Activated CD8-positive, alpha-beta memory T cell treated with anti-CD3 and anti-CD28 coated beads, Interleukin-2, amount 50 U/mL, for 24 hours (primary cell): ENCODE measurements around the gene LORICRIN.
"Not testable (repeated sequence)": the region's sequence is repeated elsewhere in the genome, so short reads cannot be mapped to it uniquely, and the experiment has no call there.

Source experiments
- DNase-seq: peaks from one replicate; pipeline ENCODE4 v3.0.0-alpha.2; 2020; ENCODE audit errors: extremely low read depth

The LORICRIN gene, protein sequence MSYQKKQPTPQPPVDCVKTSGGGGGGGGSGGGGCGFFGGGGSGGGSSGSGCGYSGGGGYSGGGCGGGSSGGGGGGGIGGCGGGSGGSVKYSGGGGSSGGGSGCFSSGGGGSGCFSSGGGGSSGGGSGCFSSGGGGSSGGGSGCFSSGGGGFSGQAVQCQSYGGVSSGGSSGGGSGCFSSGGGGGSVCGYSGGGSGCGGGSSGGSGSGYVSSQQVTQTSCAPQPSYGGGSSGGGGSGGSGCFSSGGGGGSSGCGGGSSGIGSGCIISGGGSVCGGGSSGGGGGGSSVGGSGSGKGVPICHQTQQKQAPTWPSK

DNA sequence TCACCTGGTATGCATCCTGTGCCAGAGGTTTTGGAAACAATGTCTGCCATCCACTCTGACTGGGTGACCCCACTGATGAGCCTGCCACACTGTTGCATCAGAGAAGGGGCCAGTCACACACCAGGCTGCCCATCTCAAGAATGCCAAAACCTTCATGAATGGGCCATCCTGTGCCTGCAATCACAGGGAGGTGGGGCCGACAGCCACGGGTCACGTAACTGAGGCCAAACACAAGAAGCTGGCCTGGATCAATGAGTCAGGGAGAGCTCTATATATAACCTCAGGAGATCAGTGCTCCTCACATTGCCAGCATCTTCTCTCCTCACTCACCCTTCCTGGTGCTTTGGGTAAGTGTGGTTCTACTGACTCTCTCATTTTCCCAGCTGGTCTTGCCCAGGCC is at the start of gene LORICRIN:
TSS of gene LORICRIN (plus strand) at position 301 of the 400 bp plus-strand sequence. CDS start 1,263 bp downstream, outside the sequence.
- no peak for DNase-seq

- DNase-seq: no peak
Observed at GRCh38 chr1:153210206-153210605, 49.3 kb upstream of the LORICRIN start.

- no peak for DNase-seq
Observed at GRCh38 chr1:153212201-153212600, 47.3 kb upstream of the LORICRIN start.

GRCh38 chr1:153213519-153213918 is 46.0 kb upstream of the LORICRIN start:
- DNase-seq: no peak

- DNase-seq: no peak
Observed at GRCh38 chr1:153217212-153217611, 42.3 kb upstream of the LORICRIN start, which contains the start of gene PRR9. TSS of gene PRR9 (plus strand) at chr1:153217584. CDS start at chr1:153218145, 561 bp downstream.

DNA sequence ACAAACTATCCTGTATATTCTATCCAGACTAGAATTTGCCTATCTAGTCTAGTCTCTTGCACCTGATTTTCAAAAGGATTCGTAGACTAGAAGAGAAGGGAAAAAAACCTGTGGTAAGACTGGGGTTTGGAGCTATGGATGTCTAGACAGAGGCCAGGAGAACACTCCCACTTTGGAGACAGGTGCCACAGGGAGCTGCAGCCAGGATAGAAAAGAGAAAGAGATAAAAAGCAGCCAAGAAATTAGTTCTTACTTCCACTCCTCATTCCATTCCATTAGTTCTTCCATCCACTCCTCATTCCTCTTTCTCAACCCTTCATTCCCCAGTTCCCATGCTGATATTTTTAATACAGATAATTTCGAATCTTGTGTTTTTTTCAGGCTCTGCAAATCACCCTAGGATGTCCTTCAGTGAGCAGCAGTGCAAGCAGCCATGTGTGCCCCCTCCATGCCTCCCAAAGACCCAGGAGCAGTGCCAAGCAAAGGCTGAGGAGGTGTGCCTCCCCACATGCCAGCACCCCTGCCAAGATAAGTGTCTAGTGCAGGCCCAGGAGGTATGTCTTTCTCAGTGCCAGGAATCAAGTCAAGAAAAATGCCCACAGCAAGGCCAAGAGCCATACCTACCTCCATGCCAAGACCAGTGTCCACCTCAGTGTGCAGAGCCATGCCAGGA is 41.6 kb upstream of the LORICRIN start:
- DNase-seq: no peak

- no peak for DNase-seq
Observed at GRCh38 chr1:153220606-153221303, 38.7 kb upstream of the LORICRIN start.

DNA sequence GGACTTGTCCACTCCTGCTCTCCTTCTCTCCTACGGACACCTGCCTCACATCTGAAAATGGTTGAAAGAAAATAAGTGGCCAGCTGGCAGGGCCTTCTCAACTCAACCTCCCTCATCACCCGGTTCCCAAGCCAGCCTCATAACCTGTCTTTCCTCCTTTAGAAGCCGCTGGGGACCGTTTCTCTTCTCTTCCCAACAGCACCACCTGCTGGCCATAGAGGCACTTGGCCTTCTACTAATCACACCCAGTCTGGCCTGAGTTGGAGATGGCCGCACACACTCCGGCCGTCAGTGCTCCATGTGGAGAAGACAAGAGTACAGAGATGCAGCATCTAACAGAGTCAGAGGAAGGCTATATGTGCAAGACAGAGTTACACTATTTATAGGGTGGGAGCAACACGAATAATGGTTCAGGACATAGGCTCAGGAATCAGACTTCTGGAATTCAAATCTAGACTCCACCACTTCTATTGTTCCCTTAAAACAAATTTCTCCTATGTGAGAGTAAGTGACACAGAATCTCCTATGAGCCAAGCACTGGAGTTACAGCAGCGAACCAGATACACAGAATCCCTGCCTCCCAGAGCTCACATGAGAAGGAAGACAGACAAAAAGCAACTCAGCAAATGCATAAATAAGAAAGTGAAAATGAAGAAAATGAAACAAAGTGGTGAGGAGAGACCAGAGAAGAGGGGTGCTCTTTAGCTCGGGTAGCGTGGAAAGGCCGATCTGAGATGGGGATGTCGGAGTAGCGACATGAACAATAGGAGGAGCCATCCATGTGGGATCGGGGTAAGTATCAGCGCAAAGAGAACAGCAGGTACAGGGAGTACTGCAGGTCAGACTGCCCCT is 36.2 kb upstream of the LORICRIN start:
- DNase-seq: peak; percentile 12

DNA sequence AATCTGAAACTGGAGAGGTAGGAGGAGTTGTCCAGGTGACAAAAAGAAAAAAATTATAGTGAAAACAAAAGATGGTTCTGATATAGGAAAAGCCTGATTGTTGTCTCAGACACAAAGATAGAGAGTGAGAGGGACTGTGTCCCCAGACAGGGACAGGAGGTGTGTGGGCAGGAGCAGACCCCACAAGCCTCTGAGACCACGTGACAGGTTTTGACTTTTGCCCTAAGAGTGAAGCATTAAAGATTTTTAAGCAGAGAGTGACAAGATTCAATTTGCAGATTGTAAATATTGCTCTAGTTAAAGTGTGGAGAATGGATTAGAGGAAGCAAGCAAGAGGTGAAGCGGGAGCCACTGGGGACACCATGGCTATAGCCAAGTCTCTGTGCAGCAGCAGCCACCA is 31.7 kb upstream of the LORICRIN start:
- no peak for DNase-seq

GRCh38 chr1:153228491-153228890 is 31.0 kb upstream of the LORICRIN start:
- DNase-seq: no peak

- not testable (repeated sequence) for DNase-seq
Observed at GRCh38 chr1:153229076-153229829, 30.2 kb upstream of the LORICRIN start.

- DNase-seq: no peak
Observed at GRCh38 chr1:153231363-153231762, 28.1 kb upstream of the LORICRIN start.

DNA sequence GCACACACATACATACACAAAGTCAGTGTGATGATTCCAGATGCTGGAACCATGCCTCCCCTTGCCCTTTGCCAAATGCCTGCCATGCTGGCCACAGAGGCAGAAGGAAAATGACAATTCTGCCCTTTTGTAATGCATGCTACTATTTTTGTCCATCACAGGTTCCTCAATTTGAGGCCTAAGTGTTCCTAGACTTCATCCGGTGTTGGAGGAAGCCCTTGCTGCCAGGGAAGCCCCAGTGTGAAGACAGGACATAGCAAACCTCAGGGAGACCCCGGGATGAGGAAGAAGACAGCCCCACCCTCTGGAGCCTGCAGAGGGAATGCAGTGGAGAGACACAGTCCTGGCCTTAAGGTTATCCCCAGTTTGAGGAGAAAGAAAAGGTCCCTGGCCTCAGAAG is 27.7 kb upstream of the LORICRIN start:
- DNase-seq: no peak

GRCh38 chr1:153232553-153232952 is 26.9 kb upstream of the LORICRIN start:
- no peak for DNase-seq

DNA sequence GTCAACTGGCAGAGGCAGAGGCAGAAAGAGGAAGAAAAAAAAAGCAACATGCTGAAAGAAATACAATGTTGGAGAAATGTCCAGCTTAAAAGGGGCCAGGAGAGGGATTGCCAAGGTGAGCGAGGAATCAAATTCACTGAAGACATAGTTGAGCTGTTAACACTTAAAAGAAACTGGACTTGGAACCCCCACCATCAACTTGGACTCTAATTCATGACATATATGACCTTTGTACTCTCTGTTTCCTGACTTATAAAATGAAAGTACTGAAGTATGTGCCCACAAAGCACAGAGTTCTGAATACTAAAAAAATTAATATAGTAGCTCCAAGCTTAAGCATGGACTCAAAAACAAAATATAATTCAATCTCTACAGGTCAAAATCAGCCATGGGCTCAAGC is 26.0 kb upstream of the LORICRIN start:
- DNase-seq: no peak

- DNase-seq: no peak
Observed at GRCh38 chr1:153238527-153238926, 21.0 kb upstream of the LORICRIN start.

DNA sequence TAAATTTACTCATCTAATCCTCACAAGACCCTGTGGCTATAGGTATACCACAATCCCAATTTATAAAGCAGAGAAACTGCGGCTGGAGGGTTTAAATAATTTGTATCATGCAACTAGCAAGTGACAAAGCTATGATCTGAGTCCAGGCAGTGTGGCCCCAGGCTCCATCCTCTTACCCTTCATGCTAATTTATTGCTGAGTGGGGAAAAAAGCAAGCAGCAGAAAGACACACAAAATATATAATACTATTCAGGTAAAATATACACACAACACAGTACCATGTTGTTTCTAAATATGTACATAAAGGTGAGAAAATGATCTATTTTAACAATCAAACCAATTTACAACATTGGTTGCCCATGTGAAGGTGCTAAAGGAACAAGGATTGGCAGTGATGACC is 17.3 kb upstream of the LORICRIN start:
- DNase-seq: no peak

DNA sequence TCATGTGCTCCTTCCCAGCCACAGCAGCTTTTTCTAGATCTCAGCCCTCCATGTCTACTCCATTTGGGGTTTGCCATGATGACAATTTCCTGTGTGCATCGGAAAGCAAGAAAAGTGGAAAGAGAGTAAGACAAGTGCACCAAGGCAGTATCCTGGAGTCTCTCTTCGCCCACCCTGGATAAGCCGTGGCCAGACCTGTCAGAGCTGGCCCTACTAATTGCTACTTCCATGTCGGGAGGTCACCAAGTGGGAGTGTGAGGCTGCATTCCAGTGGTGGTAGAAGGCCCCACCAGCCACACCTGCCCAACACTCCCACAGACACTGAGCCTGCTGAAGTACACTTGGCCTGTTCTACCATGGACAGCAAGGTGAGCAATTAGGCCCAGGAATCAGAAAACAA is 14.0 kb upstream of the LORICRIN start:
- no peak for DNase-seq

- no peak for DNase-seq
Observed at GRCh38 chr1:153246018-153246417, 13.5 kb upstream of the LORICRIN start.

GRCh38 chr1:153246825-153247224 is 12.7 kb upstream of the LORICRIN start:
- DNase-seq: no peak
